GM21786 (cell line): ENCODE data around the gene HOGA1.
"Not testable (repeated sequence)": the region's sequence is repeated elsewhere in the genome, so short reads cannot be mapped to it uniquely, and the experiment has no call there.

Source experiments
- ATAC-seq: cut with Tn5 transposase; IDR thresholded peaks from one replicate; pipeline ENCODE4 v1.9.1; 2021; ENCODE audit not compliant: unreplicated experiment

The HOGA1 gene

DNA sequence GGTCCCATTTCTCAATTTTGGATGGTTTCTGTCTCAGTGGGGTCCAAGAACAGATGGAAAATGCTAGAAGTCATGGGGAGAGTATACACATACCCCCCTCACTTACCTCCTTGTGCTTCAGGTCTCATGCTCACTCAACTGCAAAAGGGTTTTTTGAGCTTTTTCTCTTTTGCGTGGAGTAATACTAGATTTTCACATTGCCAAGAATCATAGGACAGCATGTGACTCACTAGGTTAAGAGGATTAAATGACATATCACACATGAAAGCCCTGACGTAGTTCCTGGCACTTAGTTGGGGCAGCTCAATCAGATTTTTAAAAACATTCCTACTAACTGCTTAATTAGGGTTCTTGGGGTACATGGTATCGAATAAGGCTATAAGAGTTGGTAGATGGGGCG lies 60.7 kb downstream of the HOGA1 start:
- ATAC-seq = no peak

DNA sequence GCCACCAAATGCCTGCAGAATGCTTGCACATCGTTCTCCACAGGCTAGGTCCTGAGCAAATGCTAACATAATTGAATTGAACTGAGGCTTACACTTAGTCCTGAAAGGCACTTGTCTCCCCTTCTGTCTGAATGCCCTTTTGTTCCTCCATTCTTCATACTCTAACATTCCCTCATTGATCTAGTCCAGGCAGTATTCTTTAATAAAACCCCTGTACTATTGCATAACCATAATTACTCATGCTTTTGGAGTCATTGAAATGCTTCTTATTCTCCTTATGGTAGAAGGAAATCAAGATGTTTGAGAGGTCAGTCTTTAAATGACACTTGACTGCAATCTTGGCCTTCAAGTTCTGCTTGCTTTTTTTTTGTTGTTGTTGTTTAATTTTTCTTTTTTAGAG lies 63.4 kb downstream of the HOGA1 start:
- no peak for ATAC-seq

DNA sequence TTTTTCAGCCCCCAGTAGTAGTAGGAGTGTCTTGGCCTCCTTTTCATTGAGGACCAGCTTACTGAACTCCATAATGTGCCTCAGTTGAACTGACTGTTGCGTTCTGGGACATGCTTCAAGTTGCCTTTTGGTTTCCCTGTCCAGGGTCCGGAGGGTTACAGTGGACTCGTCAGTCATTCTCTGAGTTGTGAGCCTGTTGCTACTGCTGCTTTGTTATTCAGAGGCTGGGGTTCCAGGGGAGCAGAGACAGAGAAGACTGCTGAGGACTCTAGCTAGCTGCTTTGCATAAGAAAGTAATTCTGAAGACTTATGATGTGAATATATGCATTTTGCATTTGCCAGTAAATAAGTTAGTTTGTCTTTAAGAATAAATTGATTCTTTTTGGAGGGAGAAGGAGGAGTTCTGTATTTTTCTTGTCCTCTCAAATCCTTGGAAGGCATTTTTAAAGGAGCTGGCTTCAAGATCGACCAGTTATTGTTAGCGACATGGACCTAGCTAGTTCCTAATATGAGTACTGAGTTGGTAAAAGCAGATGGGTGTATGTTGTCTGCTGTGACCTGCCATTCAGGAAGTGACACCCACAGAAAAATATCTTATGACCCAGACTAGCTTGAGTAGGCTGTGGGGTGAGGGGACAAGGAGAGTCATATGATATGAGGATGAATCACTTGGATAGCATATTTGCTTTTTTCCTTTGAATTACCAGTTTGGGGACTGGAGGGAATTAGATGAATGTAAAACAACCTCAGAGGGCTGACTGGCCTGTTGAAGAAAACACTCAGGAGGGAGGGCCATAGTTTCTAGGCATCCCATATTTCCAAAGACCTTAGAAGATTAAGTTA lies 64.6 kb downstream of the HOGA1 start:
- peak; percentile 95 for ATAC-seq

DNA sequence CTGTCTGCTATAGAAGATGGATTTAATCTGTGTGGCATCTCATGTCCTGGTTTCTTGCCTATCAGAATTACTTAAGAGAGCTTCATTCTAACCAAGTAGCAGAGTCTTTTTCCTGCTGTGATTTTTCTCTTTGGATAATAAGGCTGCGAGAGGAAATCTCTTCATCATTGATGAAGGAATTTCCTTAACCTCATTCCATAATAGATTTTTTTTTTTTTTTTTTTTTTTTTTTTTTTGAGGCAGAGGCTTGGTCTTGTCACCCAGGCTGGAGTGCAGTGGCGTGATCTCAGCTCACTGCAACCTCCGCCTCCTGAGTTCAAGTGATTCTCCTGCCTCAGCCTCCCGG lies 65.2 kb downstream of the HOGA1 start:
- not testable (repeated sequence) for ATAC-seq

DNA sequence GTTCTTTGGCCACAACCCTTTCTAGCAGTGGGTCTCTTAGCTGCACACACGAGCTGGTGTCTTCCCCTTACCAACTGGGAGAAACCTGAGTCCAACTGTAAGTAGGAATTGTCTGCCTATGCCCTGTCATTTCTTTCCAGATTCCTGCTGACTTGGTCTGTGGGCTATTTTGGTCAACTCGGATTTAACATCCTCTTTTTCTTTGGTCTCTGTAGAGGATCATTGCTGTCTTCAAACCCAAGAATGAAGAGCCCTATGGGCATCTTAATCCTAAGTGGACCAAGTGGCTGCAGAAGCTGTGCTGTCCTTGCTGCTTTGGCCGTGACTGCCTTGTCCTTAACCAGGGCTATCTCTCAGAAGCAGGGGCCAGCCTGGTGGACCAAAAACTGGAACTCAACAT lies 66.5 kb downstream of the HOGA1 start:
- ATAC-seq = no peak

DNA sequence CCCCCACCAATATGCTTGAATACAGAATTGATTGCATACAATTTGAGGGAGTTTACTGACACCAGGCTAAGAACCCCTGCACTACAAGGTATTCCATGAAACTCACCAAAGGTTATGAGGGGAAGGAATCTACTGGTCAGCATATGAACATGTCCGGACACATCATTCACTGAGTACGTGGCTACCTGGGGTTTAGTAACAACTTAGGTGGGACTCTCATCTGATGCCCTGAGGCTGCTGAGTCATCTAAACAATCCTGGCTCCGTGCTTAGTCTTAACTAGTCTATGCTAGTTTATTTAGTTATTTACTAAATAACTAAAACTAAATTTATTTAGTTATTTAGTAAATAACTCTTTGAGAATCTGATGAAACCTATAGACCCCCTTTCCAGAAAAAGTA lies 67.6 kb downstream of the HOGA1 start:
- ATAC-seq = no peak

DNA sequence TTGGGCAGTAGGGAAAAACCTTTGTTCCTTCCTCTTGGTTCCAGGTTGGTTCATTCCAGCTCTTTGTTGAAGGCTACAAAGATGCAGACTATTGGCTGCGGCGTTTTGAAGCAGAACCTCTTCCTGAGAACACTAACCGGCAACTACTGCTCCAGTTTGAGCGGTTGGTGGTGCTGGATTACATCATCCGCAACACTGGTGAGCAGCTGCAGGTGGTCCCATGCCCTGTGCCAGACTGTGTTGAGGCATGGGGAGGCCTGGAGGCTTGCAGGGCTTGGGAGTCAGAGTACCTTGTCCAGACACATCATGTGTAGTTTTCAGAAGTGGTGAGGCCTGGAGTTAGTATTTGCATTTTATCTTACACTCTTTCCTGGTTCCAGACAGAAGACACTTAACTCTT lies 72.6 kb downstream of the HOGA1 start:
- no peak for ATAC-seq

DNA sequence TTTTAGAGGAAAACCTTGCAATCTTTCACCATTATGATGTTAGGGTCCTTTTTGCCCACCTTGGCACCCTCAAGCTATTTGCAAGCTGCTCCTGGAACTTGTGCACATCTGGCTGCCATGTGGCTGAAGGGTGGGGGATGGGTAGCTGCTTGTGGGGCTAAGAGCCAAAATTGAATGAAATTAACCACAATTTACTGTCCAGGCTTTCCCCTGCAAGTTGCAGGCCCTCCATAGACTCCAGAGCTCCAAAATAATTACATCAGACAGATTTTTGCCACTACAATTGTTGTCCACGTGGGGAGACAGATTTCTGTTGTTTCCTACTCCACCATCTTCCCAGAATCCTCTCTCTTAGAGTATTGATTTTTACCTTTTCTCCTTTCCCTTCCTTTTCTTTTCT lies 75.4 kb downstream of the HOGA1 start:
- no peak for ATAC-seq
